Fibroblast of skin of scalp (primary cell): ENCODE measurements around the gene MAPKBP1. TPM values are rescaled to one million over a fixed set of nuclear protein-coding genes. Genes with fewer than 3 reads are reported as not detected.
"Not testable (repeated sequence)": the region's sequence is repeated elsewhere in the genome, so short reads cannot be mapped to it uniquely, and the experiment has no call there.

ENCODE experiments used
- DNase-seq: peaks from one replicate; pipeline ENCODE4 v3.0.0-alpha.2; 2013
- polyA plus RNA-seq, 2 experiments: library from polyadenylated mRNA; unstranded; fragments of 120-200 nt; gene quantifications; one replicate each; pipeline ENCODE4 v1.2.1, GENCODE V29; 2013; ENCODE audit not compliant: insufficient read length in 2 of 2

The MAPKBP1 gene
- polyA plus RNA-seq (2013, experiment 1 of 2; ENCODE audit: insufficient read length): 14.7 TPM
- polyA plus RNA-seq (2013, experiment 2 of 2; ENCODE audit: insufficient read length): 16.1 TPM

- DNase-seq: peak; percentile 99
Observed at GRCh38 chr15:41774062-41774881, at the start of gene MAPKBP1. MAPKBP1 (plus strand) TSS chr15:41774484; CDS start chr15:41775276, 792 bp downstream.

- peak; percentile 42 for DNase-seq
Observed at GRCh38 chr15:41727143-41727542, 47.1 kb upstream of the MAPKBP1 start.

GRCh38 chr15:41728061-41728460, 46.2 kb upstream of the MAPKBP1 start:
- not testable (repeated sequence) for DNase-seq

- no peak for DNase-seq
Observed at GRCh38 chr15:41730543-41730942, 43.7 kb upstream of the MAPKBP1 start.

- no peak for DNase-seq
Observed at GRCh38 chr15:41732483-41732882, 41.8 kb upstream of the MAPKBP1 start.

GRCh38 chr15:41734079-41734478, 40.2 kb upstream of the MAPKBP1 start:
- DNase-seq: no peak

- no peak for DNase-seq
Observed at GRCh38 chr15:41735046-41735445, 39.2 kb upstream of the MAPKBP1 start.

GRCh38 chr15:41735492-41735891, 38.8 kb upstream of the MAPKBP1 start:
- DNase-seq: not testable (repeated sequence)

GRCh38 chr15:41746802-41747201, 27.5 kb upstream of the MAPKBP1 start:
- DNase-seq: no peak

- no peak for DNase-seq
Observed at GRCh38 chr15:41756198-41756597, 18.1 kb upstream of the MAPKBP1 start.

GRCh38 chr15:41772720-41773331, 1.5 kb upstream of the MAPKBP1 start:
- peak; percentile 79 for DNase-seq

- DNase-seq: peak; percentile 9
Observed at GRCh38 chr15:41773332-41773728, 954 bp upstream of the MAPKBP1 start.

GRCh38 chr15:41773729-41774061, 589 bp upstream of the MAPKBP1 start:
- no peak for DNase-seq

GRCh38 chr15:41774882-41775417, 666 bp downstream of the MAPKBP1 start:
- no peak for DNase-seq

- no peak for DNase-seq
Observed at GRCh38 chr15:41775651-41776050, 1.4 kb downstream of the MAPKBP1 start.

- DNase-seq: no peak
Observed at GRCh38 chr15:41777421-41777973, 3.2 kb downstream of the MAPKBP1 start.

- no peak for DNase-seq
Observed at GRCh38 chr15:41778521-41778920, 4.2 kb downstream of the MAPKBP1 start.

GRCh38 chr15:41779662-41780157, 5.4 kb downstream of the MAPKBP1 start:
- DNase-seq: no peak

- DNase-seq: no peak
Observed at GRCh38 chr15:41780266-41780665, 6.0 kb downstream of the MAPKBP1 start.

- no peak for DNase-seq
Observed at GRCh38 chr15:41780727-41781126, 6.4 kb downstream of the MAPKBP1 start.

GRCh38 chr15:41782371-41783282, 8.3 kb downstream of the MAPKBP1 start:
- DNase-seq: no peak

GRCh38 chr15:41783296-41783695, 9.0 kb downstream of the MAPKBP1 start:
- DNase-seq: no peak
